Subcutaneous abdominal adipose tissue (tissue), 5 donors: ENCODE measurements around the gene MINDY4.

Experiments
- H3K27ac ChIP-seq: one replicate; pipeline ENCODE4 v1.7.0; 2013; ENCODE audit warnings: low read depth, mild to moderate bottlenecking, inconsistent platforms, low read length, moderate library complexity
- H3K27me3 ChIP-seq, 5 donors: one replicate each; pipeline ENCODE4 v1.7.0; 2013; ENCODE audit warnings: low read length in 5 of 5, inconsistent platforms in 1 of 5; ENCODE audit not compliant: control insufficient read depth in 5 of 5, insufficient read depth in 4 of 5
- H3K36me3 ChIP-seq, 5 donors: one replicate each; pipeline ENCODE4 v1.7.0; 2013; ENCODE audit warnings: low read length in 5 of 5; ENCODE audit not compliant: control insufficient read depth in 5 of 5, insufficient read depth in 5 of 5
- H3K4me1 ChIP-seq, 5 donors: one replicate each; pipeline ENCODE4 v1.7.0; 2013; ENCODE audit warnings: low read length in 5 of 5, mild to moderate bottlenecking in 3 of 5, moderate library complexity in 1 of 5; ENCODE audit not compliant: control insufficient read depth in 5 of 5, insufficient read depth in 5 of 5
- H3K4me3 ChIP-seq, 5 donors: one replicate each; pipeline ENCODE4 v1.7.0; 2013; ENCODE audit warnings: low read length in 5 of 5, low read depth in 1 of 5
- H3K9ac ChIP-seq, 5 donors: one replicate each; pipeline ENCODE4 v1.7.0; 2013; ENCODE audit warnings: low read length in 5 of 5, mild to moderate bottlenecking in 4 of 5, moderate library complexity in 3 of 5
- H3K9me3 ChIP-seq, 5 donors: one replicate each; pipeline ENCODE4 v1.7.0; 2013; ENCODE audit warnings: low read length in 5 of 5; ENCODE audit not compliant: control insufficient read depth in 5 of 5
- donor health status: healthy.
- donor health status: healthy.
- donor health status: healthy.
- donor health status: healthy.
- donor health status: healthy.

Gene MINDY4

GRCh38 chr7:30869794-30870611 lies 98.8 kb downstream of the MINDY4 start:
- Histone ChIP-seq H3K9me3 (peaks cover 0 to 6% (median 0%) of the 10 kb centered on the region in 5 donors), H3K27me3 (no peaks in the 10 kb centered on the region), H3K27ac (peak overlapping the region; percentile 40), H3K4me3 (no peak overlapping the region), H3K4me1 (peaks cover 4 to 88% (median 22%) of the 10 kb centered on the region in 5 donors), H3K36me3 (peaks cover 0 to 20% (median 7%) of the 10 kb centered on the region in 5 donors), H3K9ac (no peak overlapping the region)

- Histone ChIP-seq H3K9ac (no peak overlapping the region), H3K9me3 (peaks cover 0 to 7% (median 0%) of the 10 kb centered on the region in 5 donors), H3K4me1 (peaks cover 4 to 79% (median 19%) of the 10 kb centered on the region in 5 donors), H3K27ac (peak overlapping the region; percentile 40), H3K4me3 (no peak overlapping the region), H3K36me3 (peaks cover 0 to 30% (median 10%) of the 10 kb centered on the region in 5 donors), H3K27me3 (no peaks in the 10 kb centered on the region)
Observed at GRCh38 chr7:30870821-30871518, 99.8 kb downstream of the MINDY4 start.

GRCh38 chr7:30871655-30872054 lies 100.4 kb downstream of the MINDY4 start:
- no peak overlapping the region for H3K27ac ChIP-seq
- peaks cover 0 to 32% (median 14%) of the 10 kb centered on the region in 5 donors for H3K36me3 ChIP-seq
- H3K9me3 ChIP-seq, result peaks cover 0 to 7% (median 0%) of the 10 kb centered on the region in 5 donors
- no peak overlapping the region for H3K9ac ChIP-seq
- peaks cover 4 to 73% (median 16%) of the 10 kb centered on the region in 5 donors for H3K4me1 ChIP-seq
- H3K4me3 ChIP-seq, result no peak overlapping the region
- no peaks in the 10 kb centered on the region for H3K27me3 ChIP-seq

GRCh38 chr7:30873207-30873606 lies 102.0 kb downstream of the MINDY4 start:
- Histone ChIP-seq H3K9ac (no peak overlapping the region), H3K4me1 (peaks cover 4 to 65% (median 8%) of the 10 kb centered on the region in 5 donors), H3K4me3 (no peak overlapping the region), H3K27me3 (no peaks in the 10 kb centered on the region), H3K27ac (peak overlapping the region; percentile 24), H3K9me3 (peaks cover 0 to 7% (median 0%) of the 10 kb centered on the region in 5 donors), H3K36me3 (peaks cover 0 to 32% (median 14%) of the 10 kb centered on the region in 5 donors)

- Histone ChIP-seq H3K9ac (no peak overlapping the region), H3K9me3 (peaks cover 0 to 7% (median 0%) of the 10 kb centered on the region in 5 donors), H3K27me3 (no peaks in the 10 kb centered on the region), H3K36me3 (peaks cover 0 to 32% (median 14%) of the 10 kb centered on the region in 5 donors), H3K4me1 (peaks cover 4 to 60% (median 8%) of the 10 kb centered on the region in 5 donors), H3K4me3 (no peak overlapping the region), H3K27ac (peak overlapping the region; percentile 24)
Observed at GRCh38 chr7:30873656-30874055, 102.4 kb downstream of the MINDY4 start.

- Histone ChIP-seq H3K27me3 (no peaks in the 10 kb centered on the region), H3K36me3 (peaks cover 0 to 32% (median 14%) of the 10 kb centered on the region in 5 donors), H3K4me1 (peaks cover 3 to 49% (median 6%) of the 10 kb centered on the region in 5 donors), H3K4me3 (no peak overlapping the region), H3K9me3 (peaks cover 0 to 7% (median 0%) of the 10 kb centered on the region in 5 donors), H3K27ac (no peak overlapping the region), H3K9ac (no peak overlapping the region)
Observed at GRCh38 chr7:30874656-30875302, 103.6 kb downstream of the MINDY4 start.

- H3K4me3 ChIP-seq, result no peak overlapping the region
- H3K9ac ChIP-seq, result no peak overlapping the region
- H3K4me1 ChIP-seq, result peaks cover 6 to 34% (median 12%) of the 10 kb centered on the region in 5 donors
- peaks cover 0 to 30% (median 14%) of the 10 kb centered on the region in 5 donors for H3K36me3 ChIP-seq
- peaks cover 0 to 7% (median 0%) of the 10 kb centered on the region in 5 donors for H3K9me3 ChIP-seq
- H3K27ac ChIP-seq, result no peak overlapping the region
- no peaks in the 10 kb centered on the region for H3K27me3 ChIP-seq
Observed at GRCh38 chr7:30877015-30877769, 106.0 kb downstream of the MINDY4 start.

- Histone ChIP-seq H3K4me3 (no peak overlapping the region), H3K27me3 (no peaks in the 10 kb centered on the region), H3K9ac (no peak overlapping the region), H3K9me3 (peaks cover 0 to 7% (median 0%) of the 10 kb centered on the region in 5 donors), H3K27ac (no peak overlapping the region), H3K4me1 (peaks cover 6 to 28% (median 12%) of the 10 kb centered on the region in 5 donors), H3K36me3 (peaks cover 0 to 22% (median 6%) of the 10 kb centered on the region in 5 donors)
Observed at GRCh38 chr7:30877993-30878392, 106.8 kb downstream of the MINDY4 start.
